Thymus (tissue), 14 donors: ENCODE results near the gene CIROP. TPM values are rescaled to one million over a fixed set of nuclear protein-coding genes. Genes with fewer than 3 reads are reported as not detected.

ENCODE experiments used
- DNase-seq, 9 donors: peaks; one replicate each; pipeline ENCODE4 v3.0.0-alpha.2; 2013; ENCODE audit warnings: low spot score in 9 of 9, low read depth in 6 of 9, missing footprints in 1 of 9
- H3K27ac ChIP-seq, 2 donors: one replicate each; pipeline ENCODE4 v1.5.1; 2013; ENCODE audit warnings: control low read depth in 1 of 2, low read depth in 1 of 2, low read length in 1 of 2, mild to moderate bottlenecking in 1 of 2, moderate library complexity in 1 of 2
- H3K27me3 ChIP-seq, 2 donors: one replicate each; pipeline ENCODE4 v1.5.1; 2013; ENCODE audit warnings: low read length in 1 of 2; ENCODE audit not compliant: control insufficient read depth in 2 of 2, insufficient read depth in 1 of 2
- H3K36me3 ChIP-seq, 2 donors: one replicate each; pipeline ENCODE4 v1.5.1; 2013; ENCODE audit warnings: low read length in 1 of 2, mild to moderate bottlenecking in 1 of 2, moderate library complexity in 1 of 2; ENCODE audit not compliant: control insufficient read depth in 2 of 2, insufficient read depth in 2 of 2
- H3K4me1 ChIP-seq, 2 donors: one replicate each; pipeline ENCODE4 v1.5.1; 2013; ENCODE audit warnings: low read length in 2 of 2; ENCODE audit not compliant: control insufficient read depth in 2 of 2, insufficient read depth in 2 of 2
- H3K4me3 ChIP-seq, 2 donors: one replicate each; pipeline ENCODE4 v1.5.1; 2013; ENCODE audit warnings: low read length in 2 of 2, control low read depth in 1 of 2, mild to moderate bottlenecking in 1 of 2
- H3K9me3 ChIP-seq, 2 donors: one replicate each; pipeline ENCODE4 v1.5.1; 2013; ENCODE audit warnings: low read length in 1 of 2, mild to moderate bottlenecking in 1 of 2; ENCODE audit not compliant: control insufficient read depth in 2 of 2, insufficient read depth in 1 of 2
- WGBS: extraction: QIAGEN DNeasy Blood & Tissue Kit; methylation state at CpG from one replicate; pipeline ENCODE4 v1.1.7; 2013; 5-methylcytosine and 5-hydroxymethylcytosine counted together
- long read RNA-seq, 10 donors: transcript quantifications; one replicate each; lab custom pipeline, GENCODE V29; 2026
- polyA plus RNA-seq: library from polyadenylated mRNA; stranded (reverse); fragments of 200-250 nt; gene quantifications from one replicate; pipeline ENCODE4 v1.2.3, GENCODE V29; 2013
- total RNA-seq: library from RNA; stranded (reverse); fragments of 120-200 nt; gene quantifications from one replicate; pipeline ENCODE4 v1.2.4, GENCODE V29; 2013
- donor health status: healthy.

CIROP gene, protein sequence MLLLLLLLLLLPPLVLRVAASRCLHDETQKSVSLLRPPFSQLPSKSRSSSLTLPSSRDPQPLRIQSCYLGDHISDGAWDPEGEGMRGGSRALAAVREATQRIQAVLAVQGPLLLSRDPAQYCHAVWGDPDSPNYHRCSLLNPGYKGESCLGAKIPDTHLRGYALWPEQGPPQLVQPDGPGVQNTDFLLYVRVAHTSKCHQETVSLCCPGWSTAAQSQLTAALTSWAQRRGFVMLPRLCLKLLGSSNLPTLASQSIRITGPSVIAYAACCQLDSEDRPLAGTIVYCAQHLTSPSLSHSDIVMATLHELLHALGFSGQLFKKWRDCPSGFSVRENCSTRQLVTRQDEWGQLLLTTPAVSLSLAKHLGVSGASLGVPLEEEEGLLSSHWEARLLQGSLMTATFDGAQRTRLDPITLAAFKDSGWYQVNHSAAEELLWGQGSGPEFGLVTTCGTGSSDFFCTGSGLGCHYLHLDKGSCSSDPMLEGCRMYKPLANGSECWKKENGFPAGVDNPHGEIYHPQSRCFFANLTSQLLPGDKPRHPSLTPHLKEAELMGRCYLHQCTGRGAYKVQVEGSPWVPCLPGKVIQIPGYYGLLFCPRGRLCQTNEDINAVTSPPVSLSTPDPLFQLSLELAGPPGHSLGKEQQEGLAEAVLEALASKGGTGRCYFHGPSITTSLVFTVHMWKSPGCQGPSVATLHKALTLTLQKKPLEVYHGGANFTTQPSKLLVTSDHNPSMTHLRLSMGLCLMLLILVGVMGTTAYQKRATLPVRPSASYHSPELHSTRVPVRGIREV
- total RNA-seq: 0.05 TPM
- polyA plus RNA-seq: 0.07 TPM
- long read RNA-seq, donor 1: 0 reads
- long read RNA-seq, donor 2: 0 reads
- long read RNA-seq, donor 3: 0 reads
- long read RNA-seq, donor 4: 0 reads
- long read RNA-seq, donor 5: 0 reads
- long read RNA-seq, donor 6: 0 reads
- long read RNA-seq, donor 7: 0 reads
- long read RNA-seq, donor 8: 0 reads
- long read RNA-seq, donor 9: 0 reads
- long read RNA-seq, donor 10: 0 reads

DNA sequence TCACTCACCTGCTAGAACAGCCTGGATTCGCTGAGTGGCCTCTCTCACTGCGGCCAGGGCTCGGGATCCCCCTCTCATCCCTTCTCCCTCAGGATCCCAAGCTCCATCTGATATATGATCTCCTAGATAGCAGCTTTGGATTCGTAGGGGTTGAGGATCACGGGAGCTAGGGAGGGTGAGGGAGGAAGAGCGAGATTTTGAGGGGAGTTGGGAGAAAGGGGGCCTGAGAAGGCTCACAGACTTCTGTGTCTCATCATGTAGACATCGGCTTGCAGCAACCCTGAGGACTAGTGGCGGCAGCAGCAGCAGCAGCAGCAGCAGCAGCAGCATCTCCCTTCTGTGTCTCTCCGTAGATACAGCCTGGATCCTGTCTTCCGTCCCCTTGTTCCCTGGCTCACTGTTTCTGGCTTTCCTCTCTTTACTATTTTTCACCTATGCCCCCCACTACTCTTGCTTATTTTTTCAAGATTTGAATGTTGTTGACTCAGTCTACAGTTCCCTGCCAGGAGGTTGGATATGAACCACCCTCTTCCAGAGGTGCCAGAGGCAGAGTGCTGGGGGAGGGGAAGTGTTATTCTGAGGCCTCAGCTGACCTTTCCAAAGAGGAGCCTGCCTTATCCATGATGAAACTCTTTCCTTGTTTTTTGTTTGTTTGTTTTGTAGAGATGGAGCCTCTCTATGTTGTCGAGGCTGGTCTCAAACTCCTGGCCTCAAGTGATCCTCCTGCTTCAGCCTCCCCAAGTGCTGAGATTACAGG is at the start of gene CIROP:
Gene CIROP, minus strand, starts transcription at position 399 of the 757 bp plus-strand sequence. Its CDS starts 69 bp downstream, at position 330.
- H3K27me3 ChIP-seq: peaks cover 0 to 2% of the 10 kb centered on the region in 2 donors
- no peak within 1 kb of the TSS for H3K27ac ChIP-seq
- no peaks in the 10 kb centered on the region for H3K4me1 ChIP-seq
- peaks cover 0 to 3% of the 10 kb centered on the region in 2 donors for H3K9me3 ChIP-seq
- WGBS: 92% methylated on average over 11 of the region's 11 CpGs
- no peaks in the 10 kb centered on the region for H3K36me3 ChIP-seq
- no peak within 1 kb of the TSS for H3K4me3 ChIP-seq
- no peak for DNase-seq

DNA sequence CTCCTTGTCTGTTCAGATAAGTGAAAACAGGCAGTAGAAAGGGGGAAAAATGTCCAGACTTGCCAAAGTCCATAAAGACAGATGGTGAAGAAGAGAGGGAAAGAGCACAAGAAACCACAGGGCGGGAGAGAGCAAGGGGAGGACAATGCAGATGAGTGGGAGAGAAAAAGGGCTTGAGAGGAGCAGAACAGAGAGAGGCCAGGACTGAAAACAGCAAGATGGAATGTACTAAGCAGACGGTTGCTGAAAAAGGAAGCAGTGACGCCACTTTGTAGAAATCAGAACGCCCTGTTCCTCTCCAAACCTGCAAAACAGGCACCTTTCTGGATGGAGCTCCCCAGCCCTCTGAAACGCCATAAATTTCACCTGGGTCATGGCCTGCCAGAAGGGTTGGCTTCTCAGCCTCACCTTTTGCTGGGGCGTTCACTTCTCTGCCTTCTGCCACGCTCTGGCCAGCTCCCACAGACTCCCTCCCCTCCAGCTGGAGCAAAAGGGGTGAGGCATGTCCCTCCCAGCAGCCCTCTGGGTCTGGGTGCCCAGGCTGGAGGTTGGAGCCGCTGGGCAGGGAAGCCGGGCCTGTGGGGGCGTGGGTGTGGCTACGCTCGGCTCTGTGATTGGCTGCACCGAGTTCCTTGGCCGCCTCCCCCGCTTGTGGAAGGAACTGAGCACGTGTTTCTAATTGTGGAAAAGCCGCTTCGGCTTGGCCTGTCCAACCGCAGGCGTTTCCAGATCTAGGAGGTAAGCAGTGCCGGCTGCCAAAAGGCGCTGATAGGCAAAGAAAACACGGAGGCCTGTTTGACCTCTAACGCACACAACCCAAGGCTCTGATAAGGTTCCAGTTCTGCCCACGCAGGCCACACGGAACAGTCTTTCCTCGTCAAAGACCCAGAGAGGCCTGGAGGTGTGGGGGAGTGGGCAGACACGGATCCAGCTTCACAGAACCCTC is 49.3 kb upstream of the CIROP start:
- Histone ChIP-seq H3K4me3 (no peak overlapping the region), H3K36me3 (no peaks in the 10 kb centered on the region), H3K27me3 (peaks cover 7 to 8% of the 10 kb centered on the region in 2 donors), H3K27ac (peak overlapping the region; percentile 50 to 54), H3K9me3 (no peaks in the 10 kb centered on the region), H3K4me1 (peaks cover 8 to 22% of the 10 kb centered on the region in 2 donors)
- WGBS: 83% methylated on average over 28 of the region's 28 CpGs
- DNase-seq: peak in 1 of 9 donors; percentile 12

DNA sequence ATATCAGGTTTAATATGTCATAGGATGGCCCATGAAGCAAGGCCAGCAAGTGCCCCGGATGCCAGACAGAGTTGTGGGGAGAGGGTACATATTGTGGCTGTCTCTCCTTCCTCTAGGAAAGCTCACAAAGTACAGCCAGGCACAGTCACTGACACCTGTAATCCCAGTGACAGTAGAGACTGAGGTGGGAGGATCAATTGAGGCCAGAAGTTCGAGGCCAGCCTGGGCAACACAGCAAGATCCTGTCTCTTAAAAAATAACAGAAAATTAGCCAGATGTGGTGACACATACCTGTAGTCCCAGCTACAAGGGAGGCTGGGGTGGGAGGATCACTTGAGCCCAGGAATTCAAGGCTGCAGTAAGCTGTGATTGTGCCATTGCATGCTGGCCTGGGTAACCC is 46.6 kb upstream of the CIROP start:
- H3K27me3 ChIP-seq: peaks cover 7 to 8% of the 10 kb centered on the region in 2 donors
- DNase-seq: no peak
- H3K36me3 ChIP-seq: no peaks in the 10 kb centered on the region
- no peaks in the 10 kb centered on the region for H3K9me3 ChIP-seq
- no peak overlapping the region for H3K27ac ChIP-seq
- peaks cover 8 to 22% of the 10 kb centered on the region in 2 donors for H3K4me1 ChIP-seq
- no peak overlapping the region for H3K4me3 ChIP-seq
- 94% methylated on average over 2 of the region's 2 CpGs for WGBS

DNA sequence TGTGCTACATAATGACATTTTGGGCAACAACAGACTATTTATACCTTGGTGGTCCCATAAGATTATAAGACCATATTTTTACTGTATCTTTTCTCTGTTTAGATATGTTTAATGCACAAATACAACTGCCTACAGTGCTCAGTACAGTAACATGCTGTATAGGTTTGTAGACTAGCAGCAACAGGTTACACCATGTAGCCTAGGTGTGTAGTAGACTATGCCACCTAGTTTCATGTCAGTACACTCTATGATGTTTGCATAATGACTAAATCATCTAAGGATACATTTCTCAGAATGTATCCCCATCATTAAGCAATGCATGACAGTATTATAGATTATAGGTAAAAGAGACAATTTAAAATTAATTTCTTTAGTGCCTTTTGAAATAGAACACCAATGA is 45.0 kb upstream of the CIROP start:
- Histone ChIP-seq H3K36me3 (no peaks in the 10 kb centered on the region), H3K27me3 (peaks cover 7 to 8% of the 10 kb centered on the region in 2 donors), H3K4me3 (no peak overlapping the region), H3K27ac (no peak overlapping the region), H3K4me1 (peaks cover 8 to 14% of the 10 kb centered on the region in 2 donors), H3K9me3 (no peaks in the 10 kb centered on the region)
- no peak for DNase-seq

DNA sequence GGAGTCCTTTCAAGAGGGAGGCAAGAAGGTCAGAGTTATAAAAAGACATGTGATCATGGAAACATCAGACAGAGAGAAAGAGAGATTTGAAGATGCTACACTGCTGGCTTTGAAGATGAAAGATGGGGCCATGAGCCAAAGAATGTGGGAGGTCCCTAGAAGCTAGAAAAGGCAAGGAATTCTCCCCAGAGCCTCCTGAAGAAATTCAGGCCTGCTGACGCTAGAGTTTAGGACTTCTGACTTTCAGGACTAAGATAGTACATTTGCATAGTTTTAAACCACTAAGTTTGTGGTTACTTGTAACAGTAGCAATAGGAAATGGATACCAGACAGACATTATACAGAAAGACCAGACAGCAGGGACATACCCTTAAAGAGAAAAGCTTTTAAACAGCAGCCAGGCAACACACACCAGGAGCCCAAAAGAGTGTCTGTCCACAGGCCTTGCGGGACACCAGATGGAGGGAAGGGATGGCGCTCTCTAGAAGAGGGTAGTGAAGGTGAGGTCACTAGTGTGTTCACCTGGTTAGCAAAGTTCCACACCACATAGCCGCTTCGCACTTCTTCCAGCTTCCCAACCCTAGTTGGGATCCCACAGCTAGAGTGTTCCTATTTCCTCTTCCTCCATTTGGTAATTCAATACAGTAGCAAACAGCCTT is 43.9 kb upstream of the CIROP start:
- Histone ChIP-seq H3K9me3 (no peaks in the 10 kb centered on the region), H3K27me3 (peaks cover 4 to 8% of the 10 kb centered on the region in 2 donors), H3K4me3 (no peak overlapping the region), H3K27ac (no peak overlapping the region), H3K4me1 (peaks cover 0 to 4% of the 10 kb centered on the region in 2 donors), H3K36me3 (no peaks in the 10 kb centered on the region)
- no peak for DNase-seq
- 98% methylated on average over 5 of the region's 5 CpGs for WGBS

DNA sequence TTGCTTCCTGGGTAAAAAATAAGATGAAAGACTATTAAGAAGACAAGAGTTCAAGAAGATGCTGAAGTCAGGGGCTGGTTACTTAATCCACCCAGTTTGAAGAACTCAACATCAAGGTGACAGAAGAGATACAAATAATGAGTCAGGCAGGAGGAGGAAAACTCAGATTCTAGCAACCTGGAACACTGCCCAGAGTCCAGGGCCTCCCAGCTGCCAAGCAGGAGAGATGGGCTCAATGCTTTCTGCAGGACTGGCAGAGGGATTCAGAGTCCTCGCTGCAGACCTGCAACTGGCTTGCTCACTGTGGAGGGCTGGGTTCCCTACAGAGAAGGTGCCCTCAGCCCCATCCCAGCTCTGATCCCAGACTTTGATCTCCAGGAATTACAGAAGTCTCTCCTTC is 42.9 kb upstream of the CIROP start:
- Histone ChIP-seq H3K4me3 (no peak overlapping the region), H3K36me3 (no peaks in the 10 kb centered on the region), H3K27ac (no peak overlapping the region), H3K4me1 (no peaks in the 10 kb centered on the region), H3K27me3 (peaks cover 0 to 6% of the 10 kb centered on the region in 2 donors), H3K9me3 (no peaks in the 10 kb centered on the region)
- DNase-seq: no peak
- WGBS: 90% methylated on average over 1 of the region's 1 CpG

DNA sequence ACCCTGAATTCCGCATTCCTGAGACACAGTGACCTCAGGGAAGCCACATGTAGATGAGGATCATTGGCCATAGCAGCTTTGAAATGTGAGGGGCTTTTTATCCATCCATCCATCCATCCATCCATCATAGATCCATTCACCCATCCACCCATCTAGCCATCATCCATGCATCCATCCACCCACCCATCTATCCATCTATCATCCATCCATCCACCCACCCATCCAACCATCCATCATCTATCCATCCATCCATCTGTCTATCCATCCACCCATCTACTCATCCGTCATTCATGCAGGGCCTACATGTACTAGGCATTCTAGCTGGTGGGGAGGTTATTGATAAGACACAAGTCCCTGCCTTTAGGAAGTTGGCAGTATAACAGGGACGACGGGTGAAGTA is 42.2 kb upstream of the CIROP start:
- WGBS: 97% methylated on average over 4 of the region's 4 CpGs
- DNase-seq: no peak
- peaks cover 0 to 5% of the 10 kb centered on the region in 2 donors for H3K27me3 ChIP-seq
- H3K4me3 ChIP-seq: no peak overlapping the region
- H3K36me3 ChIP-seq: no peaks in the 10 kb centered on the region
- H3K27ac ChIP-seq: no peak overlapping the region
- H3K9me3 ChIP-seq: no peaks in the 10 kb centered on the region
- H3K4me1 ChIP-seq: no peaks in the 10 kb centered on the region
